HG03103 (cell line): ENCODE results near the gene CLTCL1.
"Not testable (repeated sequence)": the region's sequence is repeated elsewhere in the genome, so short reads cannot be mapped to it uniquely, and the experiment has no call there.

ENCODE experiments used
- ATAC-seq: cut with Tn5 transposase; IDR thresholded peaks from one replicate; pipeline ENCODE4 v1.9.1; 2021; ENCODE audit warnings: low read depth; ENCODE audit not compliant: unreplicated experiment

CLTCL1 gene

GRCh38 chr22:19222242-19223005, 69.1 kb downstream of the CLTCL1 start:
- ATAC-seq, result no peak

- ATAC-seq, result no peak
Measured at GRCh38 chr22:19220867-19221266, 70.7 kb downstream of the CLTCL1 start.

GRCh38 chr22:19218541-19219233, 72.8 kb downstream of the CLTCL1 start:
- no peak for ATAC-seq

GRCh38 chr22:19216579-19216978, 74.9 kb downstream of the CLTCL1 start:
- ATAC-seq, result no peak

- ATAC-seq, result no peak
Measured at GRCh38 chr22:19215360-19215759, 76.2 kb downstream of the CLTCL1 start.

GRCh38 chr22:19214078-19214473, 77.4 kb downstream of the CLTCL1 start:
- no peak for ATAC-seq

- ATAC-seq, result no peak
Measured at GRCh38 chr22:19213442-19214077, 78.0 kb downstream of the CLTCL1 start.

GRCh38 chr22:19213001-19213400, 78.5 kb downstream of the CLTCL1 start:
- no peak for ATAC-seq

GRCh38 chr22:19212302-19212870, 79.1 kb downstream of the CLTCL1 start:
- ATAC-seq, result no peak

- ATAC-seq, result no peak
Measured at GRCh38 chr22:19210188-19210587, 81.3 kb downstream of the CLTCL1 start.

- no peak for ATAC-seq
Measured at GRCh38 chr22:19208287-19208847, 83.2 kb downstream of the CLTCL1 start.

GRCh38 chr22:19207884-19208283, 83.6 kb downstream of the CLTCL1 start:
- no peak for ATAC-seq

- no peak for ATAC-seq
Measured at GRCh38 chr22:19207401-19207808, 84.1 kb downstream of the CLTCL1 start.

- no peak for ATAC-seq
Measured at GRCh38 chr22:19206287-19206686, 85.2 kb downstream of the CLTCL1 start.

- no peak for ATAC-seq
Measured at GRCh38 chr22:19204640-19205039, 86.9 kb downstream of the CLTCL1 start.

- no peak for ATAC-seq
Measured at GRCh38 chr22:19203834-19204233, 87.7 kb downstream of the CLTCL1 start.

- ATAC-seq, result not testable (repeated sequence)
Measured at GRCh38 chr22:19202799-19203186, 88.7 kb downstream of the CLTCL1 start.

- no peak for ATAC-seq
Measured at GRCh38 chr22:19201869-19202798, 89.4 kb downstream of the CLTCL1 start.

- no peak for ATAC-seq
Measured at GRCh38 chr22:19201130-19201868, 90.2 kb downstream of the CLTCL1 start.
